Neutrophil (primary cell): ENCODE data around the gene CETN3.

Source experiments
- H3K27ac ChIP-seq: fragments of 200-600 bp; sonication (generic); 2 replicates; pipeline ENCODE4 v1.5.1; 2016; ENCODE audit warnings: mild to moderate bottlenecking, moderate library complexity
- H3K27me3 ChIP-seq: fragments of 200-600 bp; sonication (generic); 2 replicates; pipeline ENCODE4 v1.6.0; 2016; ENCODE audit warnings: mild to moderate bottlenecking
- H3K36me3 ChIP-seq: fragments of 200-600 bp; sonication (generic); 2 replicates; pipeline ENCODE4 v1.5.1; 2017
- H3K4me1 ChIP-seq, 2 experiments: fragments of 200-600 bp in 1 of 2; sonication (generic) in 1 of 2; 1 replicate in 1 of 2; 2 replicates in 1 of 2; pipeline versions ENCODE4 v1.5.1 to v1.6.1; 2013 to 2016; ENCODE audit warnings: low read depth in 1 of 2, low read length in 1 of 2, mild to moderate bottlenecking in 1 of 2, moderate library complexity in 1 of 2; ENCODE audit not compliant: control insufficient read depth in 1 of 2, insufficient read depth in 1 of 2
- H3K4me3 ChIP-seq, 2 experiments: fragments of 200-600 bp in 1 of 2; sonication (generic) in 1 of 2; 1 replicate in 1 of 2; 2 replicates in 1 of 2; pipeline ENCODE4 v1.5.1; 2013 to 2016; ENCODE audit warnings: low read depth in 1 of 2, low read length in 1 of 2, mild to moderate bottlenecking in 1 of 2, moderate library complexity in 1 of 2
- H3K9me3 ChIP-seq: fragments of 200-600 bp; sonication (generic); 2 replicates; pipeline ENCODE4 v1.5.1; 2016
- CTCF ChIP-seq: fragments of 200-600 bp; sonication (generic); IDR thresholded peaks from 2 replicates; pipeline ENCODE4 v1.5.1; 2016; ENCODE audit warnings: antibody characterized with exemption

The CETN3 gene

GRCh38 chr5:90409318-90410177 lies at the start of gene CETN3:
TSS of gene CETN3 (minus strand) at chr5:90409756. CDS start at chr5:90409661, 95 bp downstream.
- Histone ChIP-seq H3K4me1 (peaks cover 15 to 17% of the 10 kb centered on the region in 2 experiments), H3K27ac (peak within 1 kb of the TSS; percentile 77), H3K4me3 (peak within 1 kb of the TSS; percentile 79 to 98), H3K9me3 (no peaks in the 10 kb centered on the region), H3K27me3 (no peaks in the 10 kb centered on the region), H3K36me3 (no peaks in the 10 kb centered on the region)
- TF ChIP-seq CTCF, result peak; percentile 19

- H3K27me3 ChIP-seq, result no peaks in the 10 kb centered on the region
- H3K36me3 ChIP-seq, result no peaks in the 10 kb centered on the region
- H3K4me1 ChIP-seq, result no peaks in the 10 kb centered on the region
- H3K9me3 ChIP-seq, result no peaks in the 10 kb centered on the region
- H3K4me3 ChIP-seq, result no peak overlapping the region
- TF ChIP-seq CTCF, result no peak
- H3K27ac ChIP-seq, result no peak overlapping the region
These were observed 37.4 kb upstream of the CETN3 start for GRCh38 chr5:90446961-90447360.

GRCh38 chr5:90440644-90441043 lies 31.1 kb upstream of the CETN3 start:
- TF ChIP-seq CTCF, result no peak
- Histone ChIP-seq H3K27me3 (no peaks in the 10 kb centered on the region), H3K36me3 (no peaks in the 10 kb centered on the region), H3K9me3 (no peaks in the 10 kb centered on the region), H3K4me3 (no peak overlapping the region), H3K27ac (no peak overlapping the region), H3K4me1 (peaks cover 0 to 9% of the 10 kb centered on the region in 2 experiments)

GRCh38 chr5:90438100-90438499 lies 28.5 kb upstream of the CETN3 start:
- Histone ChIP-seq H3K27ac (no peak overlapping the region), H3K27me3 (no peaks in the 10 kb centered on the region), H3K9me3 (no peaks in the 10 kb centered on the region), H3K4me1 (peaks cover 0 to 9% of the 10 kb centered on the region in 2 experiments), H3K4me3 (no peak overlapping the region), H3K36me3 (no peaks in the 10 kb centered on the region)
- no peak for TF ChIP-seq CTCF

- H3K27me3 ChIP-seq, result no peaks in the 10 kb centered on the region
- no peaks in the 10 kb centered on the region for H3K9me3 ChIP-seq
- H3K27ac ChIP-seq, result no peak overlapping the region
- H3K36me3 ChIP-seq, result no peaks in the 10 kb centered on the region
- no peak overlapping the region for H3K4me3 ChIP-seq
- H3K4me1 ChIP-seq, result peaks cover 0 to 9% of the 10 kb centered on the region in 2 experiments
- no peak for TF ChIP-seq CTCF
These were observed 28.1 kb upstream of the CETN3 start for GRCh38 chr5:90437663-90438062.
